ENCODE data around the gene SLA2.
"Not testable (repeated sequence)": the region's sequence is repeated elsewhere in the genome, so short reads cannot be mapped to it uniquely, and the experiment has no call there.

The SLA2 gene

GRCh38 chr20:36645353-36645752 lies 643 bp downstream of the SLA2 start:
- DNase-seq: peak in 1 of 5 experiments; percentile 29

- DNase-seq: peak in 2 of 5 experiments; percentile 25 to 61
These were observed 1.3 kb downstream of the SLA2 start for GRCh38 chr20:36644706-36645095.

GRCh38 chr20:36644032-36644705 lies 1.8 kb downstream of the SLA2 start:
- peak in 4 of 5 experiments; percentile 30 to 81 (median 57) for DNase-seq

GRCh38 chr20:36642136-36642535 lies 3.9 kb downstream of the SLA2 start:
- no peak for DNase-seq

GRCh38 chr20:36641506-36641843 lies 4.5 kb downstream of the SLA2 start:
- no peak for DNase-seq

- DNase-seq: not testable (repeated sequence)
These were observed 7.1 kb downstream of the SLA2 start for GRCh38 chr20:36638876-36639400.

GRCh38 chr20:36634342-36634741 lies 11.7 kb downstream of the SLA2 start:
- no peak for DNase-seq

- DNase-seq: no peak
These were observed 12.7 kb downstream of the SLA2 start for GRCh38 chr20:36633285-36633772.

- no peak for DNase-seq
These were observed 13.3 kb downstream of the SLA2 start for GRCh38 chr20:36632487-36633284.

- DNase-seq: no peak
These were observed 13.9 kb downstream of the SLA2 start for GRCh38 chr20:36632147-36632486.

- no peak for DNase-seq
These were observed 14.3 kb downstream of the SLA2 start for GRCh38 chr20:36631646-36632045.

- peak in 3 of 5 experiments; percentile 24 to 84 (median 40) for DNase-seq
These were observed 16.0 kb downstream of the SLA2 start for GRCh38 chr20:36629719-36630681.

GRCh38 chr20:36628076-36628475 lies 17.9 kb downstream of the SLA2 start:
- DNase-seq: peak in 2 of 5 experiments; percentile 22 to 66

GRCh38 chr20:36624944-36625324 lies 21.1 kb downstream of the SLA2 start:
- DNase-seq: no peak

- no peak for DNase-seq
These were observed 21.7 kb downstream of the SLA2 start for GRCh38 chr20:36624068-36624943.

- no peak for DNase-seq
These were observed 22.6 kb downstream of the SLA2 start for GRCh38 chr20:36623444-36623843.

- no peak for DNase-seq
These were observed 25.1 kb downstream of the SLA2 start for GRCh38 chr20:36620917-36621316.

GRCh38 chr20:36614781-36615557 lies 31.0 kb downstream of the SLA2 start:
- DNase-seq: no peak

- no peak for DNase-seq
These were observed 32.0 kb downstream of the SLA2 start for GRCh38 chr20:36613974-36614373.

GRCh38 chr20:36611625-36612024 lies 34.4 kb downstream of the SLA2 start:
- no peak for DNase-seq

- not testable (repeated sequence) for DNase-seq
These were observed 37.6 kb downstream of the SLA2 start for GRCh38 chr20:36608388-36608728.
